Measurements from ENCODE around the gene DENND11.

The DENND11 gene

GRCh38 chr7:141717450-141717849 is 15.5 kb upstream of the DENND11 start:
- TF ChIP-seq ZFP3 (CRISPR knock-in tag; IDR thresholded peaks at IDR 0.05) (no peak), ARNTL (CRISPR knock-in tag; IDR thresholded peaks at IDR 0.05; ENCODE audit: borderline replicate concordance, low read depth) (no peak), OSR1 (CRISPR knock-in tag; IDR thresholded peaks at IDR 0.05) (no peak), ZNF8 (CRISPR knock-in tag; IDR thresholded peaks at IDR 0.05) (no peak), ESRRG (CRISPR knock-in tag; IDR thresholded peaks at IDR 0.05) (no peak), PPARA (CRISPR knock-in tag; IDR thresholded peaks at IDR 0.05; ENCODE audit: borderline replicate concordance) (no peak), BACH2 (CRISPR knock-in tag; IDR thresholded peaks at IDR 0.05; ENCODE audit: borderline replicate concordance) (no peak), ZNF70 (CRISPR knock-in tag; IDR thresholded peaks at IDR 0.05) (no peak)
- ATAC-seq = no peak

- no peak for TF ChIP-seq PPARA (CRISPR knock-in tag; IDR thresholded peaks at IDR 0.05; ENCODE audit: borderline replicate concordance)
- TF ChIP-seq CREB5 (CRISPR knock-in tag; IDR thresholded peaks at IDR 0.05; ENCODE audit: low read depth) = no peak
- TF ChIP-seq TCF4 (CRISPR knock-in tag; IDR thresholded peaks at IDR 0.05; ENCODE audit: borderline replicate concordance) = no peak
- TF ChIP-seq RARB (CRISPR knock-in tag; IDR thresholded peaks at IDR 0.05) = no peak
- TF ChIP-seq ESRRG (CRISPR knock-in tag; IDR thresholded peaks at IDR 0.05) = no peak
- no peak for TF ChIP-seq GLIS3 (CRISPR knock-in tag; IDR thresholded peaks at IDR 0.05)
- TF ChIP-seq CSDC2 (CRISPR knock-in tag; IDR thresholded peaks at IDR 0.05) = no peak
- no peak for TF ChIP-seq ZC3H10 (CRISPR knock-in tag; IDR thresholded peaks at IDR 0.05)
- TF ChIP-seq TSHZ2 (CRISPR knock-in tag; IDR thresholded peaks at IDR 0.05) = no peak
- TF ChIP-seq ZNF70 (CRISPR knock-in tag; IDR thresholded peaks at IDR 0.05) = no peak
- TF ChIP-seq SNAI2 (CRISPR knock-in tag; IDR thresholded peaks at IDR 0.05) = no peak
- TF ChIP-seq POU6F1 (CRISPR knock-in tag; IDR thresholded peaks at IDR 0.05; ENCODE audit: borderline replicate concordance, low read depth) = no peak
- no peak for TF ChIP-seq ZFP30 (CRISPR knock-in tag; IDR thresholded peaks at IDR 0.05)
- no peak for TF ChIP-seq ISL1 (CRISPR knock-in tag; IDR thresholded peaks at IDR 0.05)
- TF ChIP-seq TOX (CRISPR knock-in tag; IDR thresholded peaks at IDR 0.05; ENCODE audit: borderline replicate concordance) = no peak
- no peak for TF ChIP-seq ZFP3 (CRISPR knock-in tag; IDR thresholded peaks at IDR 0.05)
- no peak for TF ChIP-seq ARNTL (CRISPR knock-in tag; IDR thresholded peaks at IDR 0.05; ENCODE audit: borderline replicate concordance, low read depth)
- no peak for TF ChIP-seq BACH2 (CRISPR knock-in tag; IDR thresholded peaks at IDR 0.05; ENCODE audit: borderline replicate concordance)
- TF ChIP-seq OSR1 (CRISPR knock-in tag; IDR thresholded peaks at IDR 0.05) = no peak
- no peak for ATAC-seq
These were observed 14.1 kb upstream of the DENND11 start for GRCh38 chr7:141715794-141716689.

- ATAC-seq = no peak
- TF ChIP-seq TCF4 (CRISPR knock-in tag; IDR thresholded peaks at IDR 0.05; ENCODE audit: borderline replicate concordance) (no peak), CSDC2 (CRISPR knock-in tag; IDR thresholded peaks at IDR 0.05) (no peak)
These were observed 13.1 kb upstream of the DENND11 start for GRCh38 chr7:141715018-141715417.

GRCh38 chr7:141714571-141714970 is 12.6 kb upstream of the DENND11 start:
- ATAC-seq = no peak
- TF ChIP-seq ZFP3 (CRISPR knock-in tag; IDR thresholded peaks at IDR 0.05) (no peak), CSDC2 (CRISPR knock-in tag; IDR thresholded peaks at IDR 0.05) (no peak), TOX (CRISPR knock-in tag; IDR thresholded peaks at IDR 0.05; ENCODE audit: borderline replicate concordance) (no peak), ZNF70 (CRISPR knock-in tag; IDR thresholded peaks at IDR 0.05) (no peak), SNAI2 (CRISPR knock-in tag; IDR thresholded peaks at IDR 0.05) (no peak), ZFP30 (CRISPR knock-in tag; IDR thresholded peaks at IDR 0.05) (no peak), ZC3H10 (CRISPR knock-in tag; IDR thresholded peaks at IDR 0.05) (no peak), ZNF565 (CRISPR knock-in tag; conservative IDR thresholded peaks at IDR 0.05; ENCODE audit: low read depth) (no peak), TSHZ2 (CRISPR knock-in tag; IDR thresholded peaks at IDR 0.05) (no peak), ZNF8 (CRISPR knock-in tag; IDR thresholded peaks at IDR 0.05) (no peak), ARNTL (CRISPR knock-in tag; IDR thresholded peaks at IDR 0.05; ENCODE audit: borderline replicate concordance, low read depth) (no peak), BACH2 (CRISPR knock-in tag; IDR thresholded peaks at IDR 0.05; ENCODE audit: borderline replicate concordance) (no peak), PPARA (CRISPR knock-in tag; IDR thresholded peaks at IDR 0.05; ENCODE audit: borderline replicate concordance) (no peak), OSR1 (CRISPR knock-in tag; IDR thresholded peaks at IDR 0.05) (no peak), PATZ1 (CRISPR knock-in tag; IDR thresholded peaks at IDR 0.05; ENCODE audit: borderline replicate concordance) (no peak)
